ENCODE measurements around the gene SUMF1. TPM values are rescaled to one million over a fixed set of nuclear protein-coding genes. Genes with fewer than 3 reads are reported as not detected.

SUMF1 gene
- total RNA-seq, 1 donor, result 45.6 TPM

- peak; percentile 74 for DNase-seq (ENCODE audit: low read depth)
- H3K4me3 ChIP-seq (ENCODE audit: low read depth, low read length), result no peak overlapping the region
- TF ChIP-seq CTCF (IDR thresholded peaks at IDR 0.05; ENCODE audit: insufficient read depth, low read length), result no peak
Measured at GRCh38 chr3:4417449-4417848, 49.6 kb downstream of the SUMF1 start.

GRCh38 chr3:4416961-4417360 lies 50.1 kb downstream of the SUMF1 start:
- no peak for TF ChIP-seq CTCF (IDR thresholded peaks at IDR 0.05; ENCODE audit: insufficient read depth, low read length)
- no peak overlapping the region for H3K4me3 ChIP-seq (ENCODE audit: low read depth, low read length)
- DNase-seq (ENCODE audit: low read depth), result peak; percentile 87

- no peak for DNase-seq (ENCODE audit: low read depth)
- no peak for TF ChIP-seq CTCF (IDR thresholded peaks at IDR 0.05; ENCODE audit: insufficient read depth, low read length)
- H3K4me3 ChIP-seq (ENCODE audit: low read depth, low read length), result no peak overlapping the region
Measured at GRCh38 chr3:4416427-4416945, 50.6 kb downstream of the SUMF1 start.

- DNase-seq (ENCODE audit: low read depth), result peak; percentile 42
- H3K4me3 ChIP-seq (ENCODE audit: low read depth, low read length), result no peak overlapping the region
- no peak for TF ChIP-seq CTCF (IDR thresholded peaks at IDR 0.05; ENCODE audit: insufficient read depth, low read length)
Measured at GRCh38 chr3:4413467-4413866, 53.6 kb downstream of the SUMF1 start.

- DNase-seq (ENCODE audit: low read depth), result no peak
Measured at GRCh38 chr3:4411833-4412232, 55.2 kb downstream of the SUMF1 start.

GRCh38 chr3:4411236-4411635 lies 55.8 kb downstream of the SUMF1 start:
- no peak for TF ChIP-seq CTCF (IDR thresholded peaks at IDR 0.05; ENCODE audit: insufficient read depth, low read length)
- no peak for DNase-seq (ENCODE audit: low read depth)
- H3K4me3 ChIP-seq (ENCODE audit: low read depth, low read length), result no peak overlapping the region

More at GRCh38 chr3:4411833-4412232, 55.2 kb downstream of the SUMF1 start:
- H3K4me3 ChIP-seq (ENCODE audit: low read depth, low read length), result no peak overlapping the region
- TF ChIP-seq CTCF (IDR thresholded peaks at IDR 0.05; ENCODE audit: insufficient read depth, low read length), result no peak

- DNase-seq (ENCODE audit: low read depth), result no peak
- no peak for TF ChIP-seq CTCF (IDR thresholded peaks at IDR 0.05; ENCODE audit: insufficient read depth, low read length)
- no peak overlapping the region for H3K4me3 ChIP-seq (ENCODE audit: low read depth, low read length)
Measured at GRCh38 chr3:4410606-4411005, 56.5 kb downstream of the SUMF1 start.

Data from fibroblast of the aortic adventitia (primary cell).